ENCODE measurements around the gene RNF7.
"Not testable (repeated sequence)": the region's sequence is repeated elsewhere in the genome, so short reads cannot be mapped to it uniquely, and the experiment has no call there.

RNF7 gene

DNA sequence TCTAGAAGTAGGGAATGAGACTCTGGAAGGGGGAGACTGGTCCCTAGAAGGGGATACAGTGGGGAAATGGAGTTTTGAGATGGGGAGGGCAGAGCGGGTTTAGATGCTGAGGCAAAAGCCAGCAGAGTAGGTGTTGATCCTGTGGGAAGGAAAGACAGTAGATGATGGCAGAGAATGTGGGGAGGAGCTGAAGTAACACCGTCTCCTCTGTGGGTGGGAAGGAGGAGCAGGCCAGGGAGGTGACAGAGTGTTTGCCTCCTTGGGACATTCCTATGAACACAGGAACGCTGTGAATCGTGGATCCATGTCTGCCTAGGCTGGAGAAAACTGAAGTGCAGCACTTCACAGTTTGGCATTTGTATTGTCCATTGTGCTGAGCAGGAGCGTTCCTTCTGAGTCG is 45.5 kb downstream of the RNF7 start:
- no peak for DNase-seq

DNA sequence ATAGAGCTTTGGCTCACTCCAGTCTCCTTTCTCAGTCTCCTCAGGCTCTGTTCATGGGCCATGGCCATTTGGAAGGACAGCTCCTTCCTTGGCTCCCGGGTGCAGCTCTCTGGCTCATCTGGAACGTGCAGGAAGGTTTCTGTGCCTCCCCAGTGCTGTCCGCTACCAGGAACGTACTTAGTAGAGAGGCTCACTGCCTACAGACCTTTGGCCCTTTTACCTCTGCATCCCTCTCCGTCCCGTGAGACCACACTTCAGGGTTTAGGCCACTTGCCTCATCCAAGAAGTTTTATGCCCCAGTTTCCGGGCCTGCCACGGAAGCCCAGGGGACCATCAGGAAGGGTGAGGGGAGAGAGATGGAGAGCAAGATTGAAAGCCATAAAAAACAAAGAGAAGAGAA is 46.0 kb downstream of the RNF7 start:
- DNase-seq, result no peak

DNA sequence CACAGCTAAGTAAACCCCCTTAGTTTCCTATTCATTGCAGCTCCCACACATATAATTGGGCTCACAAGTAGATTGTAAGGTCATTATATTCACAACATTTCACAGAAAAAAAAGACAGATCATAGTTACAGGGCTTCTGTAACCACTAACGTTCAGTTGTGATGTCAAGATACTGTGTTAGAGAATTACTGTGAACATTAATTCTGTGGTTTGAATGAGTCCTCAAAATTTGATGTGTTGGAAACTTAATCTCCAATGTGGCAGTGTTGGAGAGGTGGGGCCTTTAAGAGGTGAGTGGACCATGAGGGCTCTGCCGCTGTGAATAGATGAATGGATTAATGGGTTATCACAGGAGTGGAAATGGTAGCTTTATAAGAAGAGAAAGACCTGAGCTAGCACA is 46.4 kb downstream of the RNF7 start:
- DNase-seq, result no peak

DNA sequence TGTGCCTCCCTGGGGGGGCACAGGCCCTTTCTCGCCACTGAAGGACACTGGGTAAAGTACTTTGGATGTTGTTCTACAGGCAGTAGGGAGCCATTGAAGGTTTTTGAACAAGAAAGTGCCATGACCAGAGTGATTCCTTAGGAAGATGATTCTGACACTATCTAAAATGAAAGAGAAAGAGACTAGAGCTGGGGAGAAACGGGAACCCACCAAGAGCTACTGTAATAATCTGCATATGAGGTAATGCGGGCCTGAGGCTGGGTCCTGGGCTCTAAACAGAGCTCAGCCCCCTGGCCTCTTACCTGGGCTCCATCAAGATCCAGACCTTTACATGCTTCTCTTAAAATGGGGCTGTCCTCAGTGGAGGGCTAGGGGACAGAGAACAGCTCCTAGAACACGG is 50.1 kb downstream of the RNF7 start:
- no peak for DNase-seq

DNA sequence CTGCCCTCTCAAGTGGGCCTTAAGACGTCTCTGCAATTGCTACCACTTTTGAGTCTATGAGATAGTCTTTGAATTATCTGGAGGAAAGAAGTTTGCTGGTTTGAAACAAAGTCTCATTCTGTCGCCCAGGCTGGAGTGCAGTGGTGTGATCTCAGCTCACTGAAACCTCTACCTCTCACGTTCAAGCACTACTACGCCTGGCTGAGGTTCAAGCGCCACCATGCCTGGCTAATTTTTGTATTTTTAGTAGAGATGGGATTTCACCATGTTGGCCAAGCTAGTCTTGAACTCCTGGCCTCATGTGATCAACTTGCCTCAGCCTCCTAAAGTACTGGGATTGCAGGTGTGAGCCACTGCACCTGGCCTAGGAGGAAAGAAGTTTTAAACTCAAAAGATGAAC is 50.7 kb downstream of the RNF7 start:
- not testable (repeated sequence) for DNase-seq

DNA sequence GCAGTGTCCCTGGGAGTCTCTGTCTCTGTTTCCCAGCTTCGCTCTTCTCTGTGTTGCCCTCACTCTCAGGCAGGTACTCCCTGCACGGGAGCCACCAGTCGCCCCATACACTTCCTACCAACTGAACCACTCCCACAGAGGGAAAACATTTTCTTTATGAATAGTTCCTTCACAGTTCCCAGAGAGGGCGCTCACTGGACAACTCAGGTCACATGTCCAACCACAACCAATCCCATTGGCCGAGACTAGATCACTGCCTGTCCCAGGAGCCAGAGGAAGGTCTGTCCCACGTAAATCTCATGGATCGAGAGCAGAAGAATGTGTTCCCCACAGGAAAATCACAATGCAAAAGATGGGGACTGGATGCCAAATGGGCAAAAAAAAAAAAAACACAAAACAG is 51.2 kb downstream of the RNF7 start:
- no peak for DNase-seq

DNA sequence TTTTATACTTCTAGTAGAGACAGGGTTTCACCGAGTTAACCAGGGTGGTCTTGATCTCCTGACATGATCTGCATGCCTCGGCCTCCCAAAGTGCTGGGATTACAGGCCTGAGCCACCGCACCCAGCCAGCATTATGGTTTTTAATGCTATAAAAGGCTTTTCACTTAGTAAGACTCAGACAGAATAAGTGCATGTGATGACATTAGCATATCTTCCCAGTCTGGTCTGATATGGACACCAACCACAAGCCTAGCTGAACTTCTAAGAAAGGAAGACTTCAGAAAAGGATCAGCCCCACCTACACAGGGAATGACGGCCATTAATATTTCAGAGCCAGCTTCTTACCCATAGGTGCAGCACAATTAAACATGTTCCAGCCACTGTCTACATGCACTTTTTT is 52.1 kb downstream of the RNF7 start:
- DNase-seq, result no peak

DNA sequence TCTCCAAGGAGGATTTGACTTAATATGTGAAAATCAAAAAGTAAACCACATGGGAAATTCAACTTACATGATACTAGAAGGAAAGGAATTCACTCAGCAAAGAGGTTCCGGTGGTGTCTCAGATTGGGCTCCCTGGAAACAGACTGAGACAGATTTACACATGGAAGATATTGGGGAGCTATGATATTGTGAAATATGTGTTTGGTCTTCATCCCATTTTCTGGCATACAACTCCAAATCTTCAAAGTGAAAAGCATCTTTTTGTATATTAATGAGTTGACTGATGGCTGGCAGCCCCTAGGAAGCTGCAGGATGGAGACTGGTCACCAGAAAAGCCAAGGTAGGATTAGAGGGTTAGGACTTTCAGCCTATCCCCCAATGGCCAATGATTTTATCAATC is 54.4 kb downstream of the RNF7 start:
- no peak for DNase-seq

DNA sequence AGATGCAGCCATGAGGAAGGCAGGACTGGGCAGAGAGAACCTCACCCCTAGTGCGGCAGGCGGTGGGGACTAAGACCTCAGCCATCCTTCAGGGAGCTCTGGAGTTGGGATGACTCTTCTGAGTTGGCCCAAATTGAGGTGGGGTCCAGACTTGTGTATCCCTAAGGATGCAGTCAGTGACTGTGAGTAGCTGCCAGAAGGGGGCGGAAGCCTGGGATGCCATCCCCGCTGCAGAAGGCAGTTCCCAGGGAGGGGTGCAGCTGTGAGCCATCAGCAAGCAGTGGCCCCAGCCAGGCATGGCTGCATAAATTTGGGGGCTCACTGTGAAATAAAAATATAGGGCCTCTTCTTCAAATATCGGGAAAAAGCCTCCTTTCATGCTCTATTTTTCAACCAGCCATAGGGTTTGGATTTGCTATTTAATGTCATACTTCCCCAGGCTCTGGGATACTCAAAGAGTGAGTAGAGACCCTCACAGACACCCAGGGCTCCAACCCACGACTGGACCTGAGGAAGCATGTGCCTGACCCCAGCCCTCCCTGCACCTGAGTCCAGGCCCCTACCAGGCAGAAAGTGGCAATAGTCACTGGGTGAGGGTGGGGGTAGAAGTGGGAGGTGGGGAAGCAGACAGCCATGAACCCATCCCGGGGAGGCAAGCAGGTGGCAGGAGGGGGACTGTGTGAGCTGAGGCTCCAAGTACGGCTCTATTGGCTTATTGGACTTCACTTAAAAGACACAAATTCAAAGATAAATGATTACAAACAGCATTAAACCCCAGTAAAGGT is 55.6 kb downstream of the RNF7 start:
- no peak for DNase-seq

DNA sequence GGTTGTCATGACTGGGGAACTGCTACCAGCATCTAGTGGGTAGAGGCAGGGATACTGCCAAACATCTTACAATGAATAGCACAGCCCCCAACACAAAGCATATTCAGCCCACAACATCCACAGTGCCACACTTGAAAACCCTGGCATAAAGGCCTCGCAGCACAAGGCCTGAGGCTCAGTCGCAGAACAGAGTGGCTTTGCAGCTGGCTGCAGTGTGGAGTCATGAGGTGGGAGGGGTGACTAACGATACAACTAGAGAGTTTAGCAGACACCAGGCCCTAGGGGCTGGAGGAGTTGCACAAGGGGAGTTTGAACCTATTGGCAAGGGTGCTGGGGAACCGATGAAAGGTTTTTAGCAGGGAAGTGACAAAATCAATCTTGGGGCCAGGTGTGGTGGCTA is 57.2 kb downstream of the RNF7 start:
- DNase-seq, result no peak

DNA sequence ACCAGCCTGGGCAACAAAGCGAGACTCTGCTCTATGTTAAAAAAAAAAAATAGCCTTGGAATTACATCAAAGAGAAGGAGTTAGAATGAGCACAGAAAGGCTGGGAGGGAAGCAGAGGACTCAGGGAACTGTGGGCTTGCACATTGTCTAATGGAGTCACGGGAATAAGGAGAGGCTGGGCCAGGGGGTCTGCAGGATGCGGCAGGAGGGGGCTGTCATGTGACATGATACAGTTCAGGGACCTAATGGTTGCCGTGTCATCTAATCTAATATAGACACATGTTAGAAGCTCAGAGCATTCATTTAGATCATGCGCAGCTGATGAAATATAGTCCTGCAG is 57.6 kb downstream of the RNF7 start:
- no peak for DNase-seq

DNA sequence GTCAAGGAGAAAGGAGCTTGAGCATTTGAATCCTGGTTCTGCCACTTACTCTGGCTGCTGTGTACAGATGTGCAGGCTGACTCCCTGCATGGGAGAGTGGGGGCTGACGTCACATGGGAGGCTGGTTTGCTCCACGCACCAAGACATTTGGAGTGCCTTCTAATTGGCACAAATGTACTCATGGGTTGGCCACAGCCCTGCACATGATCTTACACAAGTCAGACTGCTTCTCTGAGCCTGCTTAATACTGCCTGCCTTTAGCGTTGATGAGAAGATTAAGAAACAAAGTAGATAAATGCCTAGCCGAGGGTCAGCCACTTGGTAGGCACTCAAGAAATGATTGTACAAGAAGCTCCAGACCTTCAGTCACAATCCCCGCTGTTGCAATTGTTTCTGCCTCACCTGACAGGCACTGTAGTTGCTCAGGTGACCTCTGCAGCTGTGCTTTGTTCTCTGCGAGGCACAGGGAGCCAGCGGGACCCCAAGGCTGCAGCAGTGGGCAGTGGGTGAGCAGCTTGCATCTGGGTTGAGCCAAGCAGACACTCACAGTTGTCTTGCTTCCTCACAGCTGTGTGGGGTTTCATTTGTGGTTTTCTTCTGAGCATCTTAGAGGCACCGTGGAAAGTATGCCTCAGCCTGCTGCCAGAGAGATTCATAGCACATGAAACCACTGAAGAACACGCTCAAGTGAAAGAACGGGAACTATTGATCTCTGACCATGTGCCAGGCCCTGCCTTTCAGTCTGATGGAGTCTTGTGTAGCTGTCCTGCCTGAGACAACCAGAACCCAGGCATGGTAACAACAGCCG is 58.2 kb downstream of the RNF7 start:
- DNase-seq, result peak; percentile 16

Data from NCI-H2227 treated with DMSO at 0.1 percent for 48 hours (cell line).